Measurements from ENCODE around the gene MBNL1.

MBNL1 gene

DNA sequence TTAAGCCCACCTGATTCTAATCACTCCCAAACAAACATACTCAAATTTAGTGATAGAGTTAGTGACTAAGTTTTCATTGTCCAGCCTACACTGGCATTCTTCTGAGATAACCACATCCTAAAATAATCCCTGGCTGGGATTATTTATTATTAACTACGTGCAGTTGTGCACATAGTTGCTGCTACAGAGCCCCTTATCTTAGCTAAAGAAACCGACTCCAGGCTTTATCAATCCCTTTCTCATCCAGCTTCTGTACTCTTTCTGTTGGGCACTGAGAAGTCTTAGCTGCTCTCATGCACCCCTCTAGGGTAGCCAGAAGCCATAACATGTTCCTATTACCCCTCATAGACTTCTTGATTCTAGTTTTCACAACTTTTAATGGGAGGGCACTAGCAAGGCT, 208.7 kb downstream of the MBNL1 start:
- no peak overlapping the region for H3K4me3 ChIP-seq
- no peak overlapping the region for H3K27ac ChIP-seq

DNA sequence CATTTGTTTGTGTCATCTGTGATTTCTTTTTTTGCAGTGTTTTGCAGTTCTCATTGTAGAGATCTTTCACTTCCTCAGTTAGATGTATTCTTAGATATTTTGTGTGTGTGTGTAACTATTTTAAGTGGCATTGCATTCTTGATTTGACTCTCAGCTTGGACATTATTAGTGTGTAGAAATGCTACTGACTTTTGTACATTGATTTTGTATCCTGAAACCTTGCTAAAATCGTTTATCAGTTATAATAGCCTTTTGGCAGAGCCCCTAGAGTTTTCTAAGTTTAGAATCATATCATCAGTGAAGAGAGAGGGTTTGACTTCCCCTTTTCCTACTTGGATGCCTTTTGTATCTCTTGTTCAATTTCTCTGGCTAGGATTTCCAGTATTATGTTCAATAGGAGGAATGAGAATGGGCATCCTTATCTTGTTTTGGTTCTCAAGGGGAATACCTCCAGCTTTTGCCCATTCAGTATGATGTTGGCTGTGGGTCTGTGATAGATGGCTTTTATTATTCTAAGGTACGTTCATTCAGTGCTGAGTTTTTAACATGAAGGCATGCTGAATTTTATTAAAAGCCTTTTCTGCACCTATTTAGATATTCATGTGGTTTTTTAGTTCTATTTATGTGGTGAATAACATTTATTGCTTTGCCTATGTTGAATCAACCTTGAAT, 211.7 kb downstream of the MBNL1 start:
- Histone ChIP-seq H3K27ac (no peak overlapping the region), H3K4me3 (no peak overlapping the region)

DNA sequence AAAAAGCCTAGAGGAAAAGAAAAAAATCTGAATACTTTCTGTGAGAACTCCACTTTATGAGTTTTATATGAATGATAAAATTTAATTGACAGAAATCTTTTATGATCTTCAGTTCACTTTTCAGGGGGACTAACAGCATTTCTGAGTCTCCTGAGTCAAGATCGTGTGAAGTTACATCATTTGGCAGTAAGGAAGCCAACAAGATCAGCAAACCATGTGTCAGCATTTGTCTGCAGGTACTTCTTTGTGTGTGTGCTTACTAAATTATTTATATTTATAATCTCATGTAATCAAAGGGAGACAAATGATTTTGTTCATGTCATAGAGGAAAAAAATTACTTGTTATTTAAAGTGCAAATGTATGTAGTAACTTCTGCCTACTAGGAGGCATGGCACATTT, 217.6 kb downstream of the MBNL1 start:
- Histone ChIP-seq H3K27ac (no peak overlapping the region), H3K4me3 (no peak overlapping the region)

DNA sequence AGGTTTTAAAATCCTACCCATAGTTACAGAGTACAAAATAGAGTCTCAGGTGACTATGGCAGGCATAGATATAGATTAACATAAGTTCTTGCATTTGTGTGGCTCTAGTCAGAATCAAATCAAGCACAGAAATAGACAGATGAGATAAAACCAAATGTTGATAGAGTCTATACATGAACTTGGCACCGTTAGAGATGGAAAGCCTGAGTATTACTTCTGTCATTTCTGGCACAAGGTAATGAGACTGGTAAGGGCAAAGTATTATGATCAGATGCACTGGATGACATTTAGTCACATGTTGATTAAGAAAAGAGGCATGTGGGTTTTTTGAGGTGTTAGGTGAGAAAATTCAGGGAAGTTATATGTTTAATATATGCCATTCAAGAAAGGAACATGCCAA, 219.7 kb downstream of the MBNL1 start:
- H3K4me3 ChIP-seq: no peak overlapping the region
- H3K27ac ChIP-seq: no peak overlapping the region

DNA sequence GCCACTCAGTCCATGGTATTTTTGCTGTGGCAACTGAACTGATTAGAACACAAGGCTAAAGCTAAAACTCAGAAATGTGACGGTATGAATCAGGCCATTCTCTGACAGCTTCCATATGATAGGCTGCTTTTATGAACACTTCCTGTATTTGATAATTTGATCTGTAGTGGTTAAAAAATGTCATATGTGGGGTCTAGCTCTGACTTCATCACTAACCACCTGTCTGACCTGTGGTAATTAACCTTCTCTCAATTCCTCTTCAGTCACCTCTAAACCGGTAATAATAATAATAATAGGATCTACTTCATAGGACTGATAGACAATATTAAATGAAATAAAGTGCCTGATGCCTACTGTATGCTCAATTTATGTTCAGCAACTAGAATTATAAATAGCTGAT, 223.2 kb downstream of the MBNL1 start:
- Histone ChIP-seq H3K4me3 (no peak overlapping the region), H3K27ac (no peak overlapping the region)

DNA sequence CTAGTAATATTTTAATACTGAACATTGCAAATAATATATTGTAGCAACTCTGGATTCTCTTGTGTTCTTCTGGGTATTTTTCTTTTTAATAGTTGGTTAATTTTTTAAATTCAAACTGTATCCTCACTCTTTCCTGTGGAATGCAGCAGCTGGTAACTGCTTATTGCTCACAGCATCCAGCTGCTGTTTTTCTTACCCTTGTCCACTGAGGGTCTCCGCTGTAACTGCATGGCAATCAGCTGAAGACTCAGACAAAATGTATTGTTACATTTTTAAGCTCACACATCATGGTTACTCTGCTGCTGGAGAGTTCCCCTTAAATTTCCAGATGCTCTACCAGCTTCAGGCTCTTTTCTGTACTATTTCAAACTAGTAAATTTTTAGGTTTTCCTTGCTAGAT, 227.6 kb downstream of the MBNL1 start:
- Histone ChIP-seq H3K27ac (no peak overlapping the region), H3K4me3 (no peak overlapping the region)

DNA sequence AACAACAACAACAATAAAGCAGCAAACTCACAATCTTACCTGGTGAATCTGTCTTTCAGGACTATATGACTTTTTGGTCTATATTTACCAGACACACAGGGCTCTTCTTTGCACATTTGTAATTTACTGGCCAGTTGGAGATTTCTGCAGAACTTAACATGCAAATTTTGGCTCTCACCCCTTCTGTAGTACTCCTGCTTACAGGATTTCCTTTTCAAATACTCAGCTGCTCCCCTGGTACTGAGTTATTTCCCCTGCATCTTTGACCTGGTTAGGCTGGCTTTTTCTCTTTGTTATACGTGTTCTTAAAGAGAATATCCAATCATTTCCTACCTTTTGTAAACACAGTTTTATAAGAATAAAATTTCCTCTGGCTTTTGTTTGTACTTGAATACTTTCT, 228.0 kb downstream of the MBNL1 start:
- no peak overlapping the region for H3K4me3 ChIP-seq
- peak overlapping the region in 3 of 21 experiments; percentile 3 to 45 (median 26) for H3K27ac ChIP-seq

DNA sequence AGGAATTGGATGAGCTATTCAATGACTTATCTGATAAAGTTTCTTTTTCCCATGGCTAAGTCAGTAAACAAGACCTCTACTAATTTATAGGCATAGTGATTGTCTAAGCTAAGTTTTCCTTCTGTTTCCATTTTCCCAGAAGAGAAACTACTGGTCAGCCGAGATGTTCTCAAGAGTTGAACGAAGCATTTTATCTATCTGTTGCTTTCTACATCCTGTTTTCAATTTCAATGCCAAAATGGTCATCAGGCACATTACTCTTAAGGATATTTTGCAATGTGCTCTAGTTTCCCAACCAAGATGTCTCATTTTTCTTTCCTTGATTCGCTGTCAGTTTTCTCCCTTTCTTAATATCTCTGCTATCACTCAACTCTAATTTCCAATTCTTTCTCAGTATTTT, 228.7 kb downstream of the MBNL1 start:
- Histone ChIP-seq H3K4me3 (no peak overlapping the region), H3K27ac (peak overlapping the region in 5 of 21 experiments; percentile 3 to 52 (median 34))

DNA sequence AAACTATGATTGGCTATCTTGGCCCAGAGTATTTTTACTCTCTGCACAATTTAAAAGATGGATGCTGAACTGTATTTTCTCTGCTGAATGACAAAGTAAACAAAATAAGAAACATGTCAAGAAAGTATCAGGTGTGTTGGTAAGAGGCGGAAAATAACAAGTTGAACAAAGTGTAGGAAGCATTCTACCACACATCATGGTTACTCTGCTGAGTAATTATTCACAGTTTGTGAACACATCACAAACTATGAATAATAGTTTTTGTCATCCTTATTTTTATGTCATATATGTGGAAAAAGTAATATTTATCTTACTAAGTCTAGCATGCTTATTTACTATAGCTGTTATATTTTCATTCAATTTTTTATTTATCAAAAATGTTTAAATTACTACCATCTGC, 229.2 kb downstream of the MBNL1 start:
- H3K4me3 ChIP-seq: no peak overlapping the region
- peak overlapping the region in 2 of 21 experiments; percentile 26 to 34 for H3K27ac ChIP-seq

DNA sequence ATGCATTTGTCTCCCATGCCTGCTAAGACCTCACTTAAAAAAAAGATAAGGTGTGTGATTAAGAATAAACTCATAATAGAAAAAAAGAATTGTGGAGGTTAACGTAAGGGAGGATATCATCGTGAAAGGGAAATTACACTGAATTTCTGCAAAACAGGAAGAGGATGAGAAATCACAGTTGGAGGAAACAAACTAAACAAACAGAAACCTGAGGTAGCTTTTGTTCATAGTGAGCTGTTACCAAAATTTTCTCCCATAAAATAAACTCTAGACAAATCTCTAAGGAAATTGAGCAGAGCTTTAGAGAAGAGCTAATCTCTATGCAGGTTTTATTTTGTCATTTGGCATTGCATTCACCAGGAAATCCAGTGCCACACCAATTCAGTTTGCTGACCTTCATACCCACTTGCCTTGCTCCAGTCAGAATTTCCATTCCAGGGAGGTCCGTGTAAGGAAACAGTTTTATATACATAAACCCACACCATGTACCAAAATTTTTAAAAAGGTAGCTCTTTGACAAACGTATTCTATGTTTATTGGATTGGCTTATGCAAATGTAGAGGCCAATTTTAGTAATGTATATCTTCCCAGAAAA, 231.2 kb downstream of the MBNL1 start:
- Histone ChIP-seq H3K27ac (no peak overlapping the region), H3K4me3 (no peak overlapping the region)

DNA sequence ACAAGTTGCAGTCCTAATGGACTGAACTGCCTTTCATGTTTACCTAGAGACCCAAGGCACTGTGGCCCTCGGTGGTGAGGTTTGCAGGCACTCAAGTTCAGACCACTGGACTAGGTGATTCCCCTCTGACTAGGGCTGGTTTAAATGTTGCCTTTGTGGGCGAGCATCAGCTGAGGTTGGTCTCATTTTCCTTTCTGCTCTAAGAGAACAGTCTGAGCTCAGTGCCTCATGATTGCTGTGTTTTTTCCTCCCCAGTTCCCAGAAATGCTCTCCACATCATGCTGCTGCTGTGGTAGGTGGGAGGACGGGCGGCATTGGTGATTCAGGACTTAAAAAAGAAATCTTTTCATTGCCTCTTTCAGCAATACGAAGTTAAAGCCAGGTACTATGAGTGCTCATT, 237.2 kb downstream of the MBNL1 start:
- Histone ChIP-seq H3K4me3 (no peak overlapping the region), H3K27ac (no peak overlapping the region)

DNA sequence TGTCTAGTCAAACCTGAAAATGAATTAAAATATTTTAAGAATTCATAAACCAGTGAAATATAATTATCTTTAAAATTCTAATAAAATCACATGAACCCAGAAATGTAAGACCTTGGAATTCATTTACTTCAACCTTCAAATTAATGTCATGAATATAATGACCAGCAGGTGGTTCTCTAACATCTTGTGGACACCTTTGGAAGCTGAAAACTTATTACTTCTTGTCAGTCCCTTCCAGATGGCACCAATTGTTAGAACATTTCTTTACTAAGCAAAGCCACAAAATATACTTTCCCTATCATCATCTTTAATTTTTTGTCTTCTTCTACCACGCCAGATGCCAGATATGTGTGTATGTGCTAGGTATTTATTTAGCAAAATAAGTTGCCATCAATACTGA, 240.0 kb downstream of the MBNL1 start:
- H3K4me3 ChIP-seq: no peak overlapping the region
- no peak overlapping the region for H3K27ac ChIP-seq

DNA sequence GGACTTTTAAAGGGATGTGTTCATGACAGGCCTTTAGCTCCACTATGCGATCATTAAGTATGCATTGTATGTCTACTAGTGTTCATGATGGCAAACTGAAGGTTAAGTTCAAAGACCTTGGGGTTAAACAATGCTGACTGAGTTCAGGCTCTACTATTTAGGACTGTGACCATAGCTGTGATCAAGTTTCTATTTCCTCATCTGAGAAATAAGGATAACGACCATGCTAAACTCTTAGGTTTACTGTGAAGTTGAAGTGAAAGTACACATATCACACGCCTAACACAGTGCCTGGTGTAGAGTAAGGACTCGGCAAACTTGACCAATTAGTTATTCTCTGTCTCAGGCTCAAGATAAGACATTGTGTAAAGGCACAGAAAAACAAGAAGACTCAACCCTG, 243.2 kb downstream of the MBNL1 start:
- Histone ChIP-seq H3K4me3 (no peak overlapping the region), H3K27ac (no peak overlapping the region)

DNA sequence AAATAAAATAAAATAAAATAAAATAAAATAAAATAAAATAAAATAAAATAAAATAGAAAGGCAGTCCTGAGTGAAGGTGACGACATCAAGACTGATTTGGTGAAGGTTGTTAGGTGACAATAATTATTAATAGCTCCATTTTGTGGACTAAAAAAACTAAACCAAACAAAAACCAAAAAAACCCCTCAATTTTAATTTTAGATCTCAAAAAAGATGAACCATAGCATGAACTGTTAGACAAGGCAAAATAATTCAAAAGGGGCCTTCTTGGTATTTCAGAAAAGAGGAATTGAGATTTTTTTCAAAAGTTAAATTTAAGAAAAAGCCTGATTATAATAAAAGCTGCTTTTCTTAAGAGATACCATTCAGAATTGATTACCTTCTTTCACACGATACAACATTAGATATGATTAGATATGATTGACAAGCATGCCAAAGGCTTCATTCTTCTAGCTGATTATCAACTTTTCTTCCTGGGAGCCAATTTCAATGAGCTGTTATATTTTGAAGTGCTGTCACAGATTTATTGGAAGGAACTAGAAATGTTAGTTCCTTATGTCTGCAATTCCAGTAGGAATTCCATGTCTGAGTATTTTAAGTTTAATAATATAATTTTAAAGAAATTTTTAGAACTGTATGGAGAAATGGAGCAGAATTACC, 244.7 kb downstream of the MBNL1 start:
- Histone ChIP-seq H3K27ac (no peak overlapping the region), H3K4me3 (no peak overlapping the region)
